Pulmonary artery endothelial cell (primary cell): ENCODE data around the gene KNSTRN. TPM values are rescaled to one million over a fixed set of nuclear protein-coding genes. Genes with fewer than 3 reads are reported as not detected.

Experiments
- DNase-seq: peaks from one replicate; pipeline ENCODE4 v3.0.0-alpha.2; 2011; ENCODE audit warnings: low read depth, low spot score
- total RNA-seq: library from RNA; depleted of rRNA; stranded (reverse); fragments of >200 nt; gene quantifications from 2 replicates; pipeline ENCODE4 v1.2.3, GENCODE V29; 2014

The KNSTRN gene
- total RNA-seq, 1 donor from 2014 or later = 48.5 TPM

- no peak for DNase-seq
These were observed 16.7 kb upstream of the KNSTRN start for GRCh38 chr15:40365624-40366456.

DNA sequence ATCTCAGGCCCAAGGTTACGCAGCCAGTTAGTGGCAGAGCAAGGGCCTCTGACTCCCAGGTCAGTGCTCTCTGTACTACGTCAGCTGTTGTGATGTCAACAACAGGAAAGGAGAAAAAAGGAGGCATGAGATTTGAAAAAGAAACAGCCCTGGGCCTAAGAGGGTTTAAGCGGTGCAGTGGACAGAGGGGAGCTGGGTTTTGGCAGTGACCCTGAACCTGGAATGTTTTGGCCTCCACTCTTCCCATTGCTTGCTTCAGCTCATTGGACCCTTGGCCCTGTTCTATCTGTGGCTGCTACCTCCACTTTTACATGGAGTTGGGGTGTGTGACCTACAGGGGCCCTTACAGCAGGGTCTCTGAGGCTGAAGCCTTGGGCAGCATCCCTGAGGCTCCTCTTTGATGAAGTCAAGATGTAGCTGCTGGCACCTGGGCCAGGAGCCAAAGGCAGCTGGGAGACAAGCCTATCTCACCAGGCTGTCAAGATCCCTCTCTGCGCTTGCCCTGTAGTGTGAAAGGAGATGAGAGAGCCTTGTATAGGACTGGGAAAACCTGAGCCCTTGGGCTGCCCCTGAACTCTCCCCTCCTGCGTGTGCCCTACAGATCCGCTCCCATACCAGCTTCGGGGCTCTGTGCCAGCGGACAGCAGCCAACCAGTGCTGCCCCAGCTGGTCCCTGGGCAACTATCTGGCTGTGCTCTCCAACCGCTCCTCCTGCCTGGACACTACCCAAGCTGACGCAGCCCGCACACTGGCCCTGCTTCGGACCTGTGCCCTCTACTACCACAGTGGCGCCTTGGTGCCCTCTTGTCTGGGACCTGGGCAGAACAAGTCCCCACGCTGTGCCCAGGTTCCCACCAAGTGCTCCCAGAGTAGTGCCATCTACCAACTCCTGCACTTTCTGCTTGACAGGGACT lies 15.8 kb upstream of the KNSTRN start:
- DNase-seq = no peak

DNA sequence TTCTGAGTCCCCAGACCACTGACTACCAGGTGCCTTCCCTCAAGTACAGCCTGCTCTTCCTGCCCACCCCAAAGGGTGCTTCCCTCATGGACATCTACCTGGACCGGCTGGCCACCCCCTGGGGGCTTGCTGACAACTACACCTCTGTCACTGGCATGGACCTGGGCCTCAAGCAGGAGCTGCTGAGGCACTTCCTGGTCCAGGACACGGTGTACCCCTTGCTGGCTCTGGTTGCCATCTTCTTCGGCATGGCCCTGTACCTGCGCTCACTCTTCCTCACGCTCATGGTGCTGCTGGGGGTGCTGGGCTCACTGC lies 15.2 kb upstream of the KNSTRN start:
- no peak for DNase-seq

GRCh38 chr15:40367686-40368611 lies 14.6 kb upstream of the KNSTRN start:
- DNase-seq = peak; percentile 64

DNA sequence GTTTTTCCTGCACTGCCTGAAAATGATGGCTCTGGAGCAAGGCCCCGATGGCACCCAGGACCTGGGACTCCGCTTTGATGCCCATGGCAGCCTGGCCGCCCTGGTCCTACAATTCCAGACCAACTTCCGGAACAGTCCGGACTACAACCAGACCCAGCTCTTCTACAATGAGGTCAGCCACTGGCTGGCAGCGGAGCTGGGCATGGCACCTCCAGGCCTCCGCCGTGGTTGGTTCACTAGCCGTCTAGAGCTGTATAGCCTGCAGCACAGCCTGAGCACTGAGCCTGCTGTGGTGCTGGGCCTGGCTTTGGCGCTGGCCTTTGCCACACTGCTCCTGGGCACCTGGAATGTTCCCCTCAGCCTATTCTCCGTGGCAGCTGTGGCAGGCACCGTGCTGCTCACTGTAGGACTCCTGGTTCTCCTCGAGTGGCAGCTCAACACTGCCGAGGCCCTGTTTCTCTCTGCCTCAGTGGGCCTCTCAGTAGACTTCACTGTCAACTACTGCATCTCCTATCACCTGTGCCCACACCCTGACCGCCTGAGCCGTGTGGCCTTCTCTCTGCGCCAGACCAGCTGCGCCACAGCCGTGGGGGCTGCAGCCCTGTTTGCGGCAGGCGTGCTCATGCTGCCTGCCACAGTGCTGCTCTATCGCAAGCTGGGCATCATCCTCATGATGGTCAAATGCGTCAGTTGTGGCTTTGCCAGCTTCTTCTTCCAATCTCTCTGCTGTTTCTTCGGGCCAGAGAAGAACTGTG lies 13.6 kb upstream of the KNSTRN start:
- DNase-seq = no peak

DNA sequence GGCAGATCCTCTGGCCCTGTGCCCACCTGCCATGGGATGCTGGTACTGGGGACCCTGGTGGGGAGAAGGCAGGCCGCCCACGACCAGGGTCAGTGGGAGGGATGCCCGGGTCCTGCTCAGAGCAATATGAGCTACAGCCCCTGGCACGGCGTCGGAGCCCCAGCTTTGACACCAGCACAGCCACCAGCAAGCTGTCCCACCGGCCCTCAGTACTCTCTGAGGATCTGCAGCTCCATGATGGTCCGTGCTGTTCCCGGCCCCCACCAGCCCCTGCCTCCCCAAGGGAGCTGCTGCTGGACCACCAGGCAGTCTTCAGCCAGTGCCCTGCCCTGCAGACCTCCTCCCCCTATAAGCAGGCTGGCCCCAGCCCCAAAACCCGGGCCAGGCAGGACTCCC lies 13.0 kb upstream of the KNSTRN start:
- no peak for DNase-seq

DNA sequence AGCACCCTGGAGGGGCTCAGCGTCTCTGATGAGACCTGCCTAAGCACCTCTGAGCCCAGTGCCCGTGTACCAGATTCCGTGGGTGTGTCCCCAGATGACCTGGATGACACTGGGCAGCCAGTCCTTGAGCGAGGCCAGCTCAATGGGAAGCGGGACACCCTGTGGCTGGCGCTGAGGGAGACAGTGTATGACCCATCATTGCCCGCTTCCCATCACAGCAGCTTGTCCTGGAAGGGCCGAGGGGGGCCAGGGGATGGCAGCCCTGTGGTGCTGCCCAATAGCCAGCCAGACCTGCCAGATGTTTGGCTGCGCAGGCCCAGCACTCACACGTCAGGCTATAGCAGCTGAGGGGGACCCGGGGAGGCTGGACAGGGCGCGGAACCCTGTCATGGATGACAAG lies 12.6 kb upstream of the KNSTRN start:
- no peak for DNase-seq

DNA sequence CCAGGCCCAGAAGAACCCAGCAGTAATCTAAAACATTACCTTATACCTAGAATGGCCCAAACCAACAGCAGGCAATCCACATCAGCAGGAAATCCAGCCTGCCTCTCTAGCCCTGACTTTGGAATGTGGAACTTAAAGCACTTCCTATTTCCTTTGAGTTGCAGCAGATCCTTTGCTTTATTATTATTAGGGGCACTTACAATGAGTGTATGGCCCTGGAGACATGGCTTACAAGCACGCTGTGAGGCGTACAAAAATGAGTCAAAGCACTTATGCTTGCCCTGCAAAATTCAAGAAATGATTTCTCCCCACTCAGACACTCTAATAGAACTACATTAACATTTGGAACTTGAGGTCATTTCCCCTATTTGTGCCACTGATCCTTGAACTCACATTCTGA lies 9.5 kb upstream of the KNSTRN start:
- no peak for DNase-seq

- DNase-seq = no peak
These were observed 4.9 kb upstream of the KNSTRN start for GRCh38 chr15:40377606-40378005.

- DNase-seq = no peak
These were observed 3.1 kb upstream of the KNSTRN start for GRCh38 chr15:40379374-40379773.

GRCh38 chr15:40379853-40380252 lies 2.7 kb upstream of the KNSTRN start:
- DNase-seq = peak; percentile 76

GRCh38 chr15:40380636-40381035 lies 1.9 kb upstream of the KNSTRN start:
- DNase-seq = no peak

DNA sequence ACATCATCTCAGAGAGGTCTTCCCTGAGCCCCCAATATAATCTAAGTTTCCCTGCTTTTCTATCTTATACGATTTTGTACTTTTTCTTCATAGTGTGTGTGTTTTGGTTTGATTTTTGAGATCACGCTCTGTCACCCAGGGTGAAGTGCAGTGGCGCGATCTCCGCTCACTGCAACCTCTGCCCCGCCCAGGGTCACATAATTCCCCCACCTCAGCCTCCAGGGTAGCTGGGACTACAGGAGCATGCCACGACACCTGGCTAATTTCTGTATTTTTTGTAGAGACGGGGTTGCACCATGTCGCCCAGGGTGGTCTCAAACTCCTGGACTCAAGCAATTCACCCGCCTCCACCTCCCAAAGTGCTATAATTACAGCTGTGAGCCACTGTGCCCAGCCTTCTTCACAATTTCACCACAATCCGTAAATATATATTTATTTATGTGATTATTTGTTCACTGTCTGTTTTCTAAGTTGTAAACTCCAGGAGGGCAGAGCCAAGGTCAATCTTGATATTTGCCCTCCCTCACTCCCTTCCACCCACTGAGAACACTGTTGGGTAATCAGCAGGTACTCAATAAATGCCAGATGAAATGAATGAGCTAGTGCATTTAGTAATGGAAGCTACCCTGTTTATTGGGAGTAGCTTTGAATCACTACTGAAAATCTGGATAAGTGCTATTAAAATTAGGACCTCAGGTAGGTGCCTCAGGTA lies 547 bp upstream of the KNSTRN start:
- no peak for DNase-seq

DNA sequence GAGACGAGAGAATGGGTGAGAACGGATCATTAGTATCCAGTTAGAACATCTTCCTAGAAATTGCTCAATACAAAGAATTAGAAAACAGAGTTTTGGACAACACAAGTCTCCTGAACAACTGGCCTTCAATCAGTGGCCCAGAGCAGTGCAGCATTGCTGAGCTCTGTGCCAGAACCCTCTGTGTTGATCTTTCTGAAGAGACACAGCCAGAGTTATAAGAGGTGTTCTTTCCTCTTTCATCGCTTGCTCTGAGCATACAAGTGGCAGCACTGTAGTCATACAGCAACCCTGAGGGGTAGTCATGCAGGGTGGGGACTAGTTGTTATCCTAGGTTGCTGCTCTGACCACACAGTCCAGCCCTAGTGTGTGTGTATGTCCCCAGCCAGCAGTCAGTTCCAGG lies 4.0 kb downstream of the KNSTRN start:
- DNase-seq = no peak

- DNase-seq = no peak
These were observed 6.7 kb downstream of the KNSTRN start for GRCh38 chr15:40388941-40389823.

DNA sequence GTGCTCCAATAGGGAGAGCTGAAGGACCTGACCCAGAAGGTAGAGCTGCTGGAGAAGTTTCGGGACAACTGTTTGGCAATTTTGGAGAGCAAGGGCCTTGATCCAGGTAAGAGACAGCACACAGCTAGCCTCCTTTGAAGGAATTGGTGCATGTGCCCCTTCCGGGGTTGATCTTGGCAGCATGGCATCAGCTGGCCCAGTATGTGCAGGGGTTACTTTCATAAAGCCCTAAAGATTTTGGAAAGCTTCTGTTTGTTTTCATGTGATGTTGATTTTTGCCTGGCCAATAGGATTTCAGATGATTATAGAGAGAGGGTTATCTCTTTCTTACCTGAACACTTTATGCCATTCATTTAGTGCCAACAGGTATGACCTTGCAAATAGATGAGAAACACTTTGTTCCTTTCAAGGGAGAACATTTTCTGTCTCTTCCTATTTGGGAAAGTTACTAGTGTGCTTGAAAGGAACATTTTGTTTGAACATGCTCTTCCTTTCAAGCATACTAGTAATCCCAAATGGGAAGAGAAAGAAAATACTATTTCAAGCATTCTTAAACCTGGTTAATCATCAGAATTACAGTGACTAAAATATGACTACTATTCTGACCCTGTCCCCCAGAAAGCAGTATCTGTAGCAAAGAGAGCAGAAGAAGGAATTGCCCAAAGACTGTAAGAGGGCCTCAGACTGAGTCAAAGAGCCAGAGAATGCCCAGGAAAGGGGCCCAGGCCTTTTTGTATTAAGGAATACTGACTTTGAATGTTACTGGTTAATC lies 7.5 kb downstream of the KNSTRN start:
- DNase-seq = no peak

DNA sequence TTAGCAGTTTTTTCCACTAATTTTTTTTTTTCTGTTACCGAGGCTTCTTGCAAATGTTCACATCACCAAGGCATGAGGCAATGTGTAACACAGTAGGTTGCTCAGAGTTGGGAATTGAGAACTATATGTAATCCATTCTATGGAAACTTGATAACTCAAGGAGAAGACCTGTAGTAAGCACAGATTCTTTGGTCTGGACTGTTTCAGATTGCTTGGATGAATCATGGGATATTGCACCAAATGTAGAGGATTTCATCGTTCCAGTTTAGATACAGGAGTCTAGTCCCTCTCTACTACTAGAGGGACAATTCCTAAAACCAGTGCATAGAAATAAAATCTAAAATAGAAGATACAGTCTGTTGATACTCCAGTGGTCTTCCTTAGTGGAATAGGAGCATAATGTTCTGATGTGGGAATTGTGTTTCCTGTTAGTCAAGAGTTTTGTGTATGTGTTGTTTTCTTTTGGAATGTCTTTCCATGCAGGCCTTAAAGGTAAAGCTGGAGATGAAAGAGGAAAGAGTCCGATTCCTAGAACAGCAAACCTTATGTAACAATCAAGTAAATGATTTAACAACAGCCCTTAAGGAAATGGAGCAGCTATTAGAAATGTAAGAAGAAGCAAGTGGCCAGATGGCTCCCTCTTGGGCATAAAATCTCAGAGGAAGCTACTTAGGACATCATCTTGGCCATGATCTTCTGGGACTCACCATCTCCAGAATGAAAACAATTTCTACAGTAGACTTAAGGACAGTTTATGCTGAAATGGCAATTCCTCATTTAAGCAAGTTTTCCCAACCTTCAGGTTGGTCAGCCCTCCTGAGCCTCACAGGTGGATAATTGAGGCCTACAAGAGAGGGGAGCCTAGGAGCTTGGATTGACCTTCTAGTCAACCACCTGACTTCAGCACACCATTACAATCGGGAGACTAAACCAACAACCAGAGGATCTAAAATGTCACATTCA lies 10.7 kb downstream of the KNSTRN start:
- DNase-seq = no peak
